Right ventricle myocardium inferior (tissue), 1 donor: Measurements from ENCODE around the gene ETFDH. TPM values are rescaled to one million over a fixed set of nuclear protein-coding genes. Genes with fewer than 3 reads are reported as not detected.
"Not testable (repeated sequence)": the region's sequence is repeated elsewhere in the genome, so short reads cannot be mapped to it uniquely, and the experiment has no call there.

ENCODE experiments used
- ATAC-seq: fragments of 200-7000 bp; cut with Tn5 transposase; one replicate; pipeline ENCODE4 v1.9.1; 2020; ENCODE audit warnings: mild to moderate bottlenecking, moderate library complexity
- DNase-seq: peaks from one replicate; pipeline ENCODE4 v3.0.0; 2021; ENCODE audit errors: missing footprints
- intact Hi-C: fragments of 100-400 bp; cut with DNase I; formaldehyde crosslinking; loops from one replicate; pipeline ENCODE4 v1.11.0; 2022
- total RNA-seq: library from RNA; stranded (reverse); fragmentation: NEBNext Ultra II Directional; extraction: Animal tissue kit (Norgen Biotek cat#: 25700); gene quantifications from one replicate; pipeline ENCODE4 v1.2.1, GENCODE V29; 2021
- donor health status: DM: no; HTN: yes; CAD: no; lungs with severe emphysema.

Gene ETFDH
- total RNA-seq, 1 donor from 2014 or later = 383 TPM

DNA sequence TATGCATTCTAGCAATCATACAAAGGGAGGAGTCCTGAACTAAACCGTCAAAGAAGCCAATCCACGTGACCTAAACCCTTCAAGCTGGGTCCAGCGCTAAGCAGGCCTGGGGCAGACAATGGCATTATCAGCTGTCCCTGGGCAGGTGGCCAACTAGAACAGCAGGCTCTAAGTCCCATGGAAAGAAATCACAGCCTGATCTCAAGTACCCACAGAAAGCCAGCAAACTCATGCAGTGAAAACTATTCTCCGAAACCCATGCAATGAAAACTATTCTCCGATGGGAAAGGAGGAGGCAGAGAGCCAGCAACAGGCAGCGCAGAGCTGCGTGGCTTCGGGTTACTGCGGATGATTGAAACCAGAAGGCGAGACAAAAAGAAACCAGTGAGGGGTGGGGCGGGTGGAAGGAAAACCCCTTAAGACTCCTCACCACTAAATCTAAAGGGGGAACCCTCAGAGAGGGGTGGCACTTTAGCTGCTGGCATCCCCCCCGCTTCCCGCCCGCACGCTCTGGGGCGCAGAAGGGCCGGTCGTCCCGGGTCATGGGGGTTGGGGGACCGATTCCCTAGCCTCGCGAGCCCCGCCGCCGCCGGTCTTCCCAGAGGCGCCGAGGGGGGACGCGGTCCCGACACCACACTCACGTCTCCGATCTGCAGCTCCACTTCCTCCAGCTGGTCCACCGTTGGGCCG lies 976 bp upstream of the ETFDH start:
- intact Hi-C loops = loop anchor here (5.0 kb wide), 1 partner anchor 96 kb away; the partner anchor contains the start of gene FNIP2
- DNase-seq = peak; percentile 75
- ATAC-seq = peak; percentile 38

DNA sequence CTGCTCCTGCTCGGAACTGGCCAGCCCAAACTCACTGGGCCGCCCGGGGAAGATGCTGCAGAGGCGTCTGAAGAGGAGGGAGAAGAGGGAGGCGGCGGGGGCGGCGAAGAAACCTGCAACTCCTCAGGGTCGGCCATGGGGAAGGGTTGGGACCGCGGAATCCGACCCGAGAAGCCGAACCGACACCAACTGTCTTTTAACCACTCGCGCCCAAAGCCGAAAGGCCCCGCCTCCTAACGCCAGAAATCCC lies 506 bp upstream of the ETFDH start, which contains the start of gene C4orf46:
Gene C4orf46 (minus strand): TSS at position 223 of the 250 bp plus-strand sequence. CDS start 86 bp downstream, at position 137.
- intact Hi-C loops = loop anchor here (5.0 kb wide), 1 partner anchor 96 kb away; the partner anchor contains the start of gene FNIP2
- no peak for ATAC-seq
- DNase-seq = no peak

DNA sequence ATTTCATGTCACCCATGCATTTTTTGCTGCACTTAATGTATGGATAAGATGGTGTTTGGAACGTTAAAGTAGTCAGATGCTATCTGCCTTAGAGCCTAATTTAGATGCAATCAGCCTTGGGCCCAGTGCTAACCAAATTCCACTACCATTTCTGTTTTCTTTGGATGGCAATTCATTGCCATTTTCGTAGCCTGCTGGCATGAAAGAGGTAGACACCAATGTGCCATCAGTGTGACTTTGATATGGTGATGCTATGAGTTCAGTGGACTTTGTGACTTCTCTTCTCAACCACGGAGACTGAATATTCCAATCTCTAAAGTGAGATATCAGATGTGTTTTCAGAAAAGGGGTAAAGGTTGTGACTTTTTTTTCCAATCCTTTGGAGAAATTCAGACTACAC lies 1.5 kb downstream of the ETFDH start:
- no peak for DNase-seq
- intact Hi-C loops = loop anchor here (2.0 to 5.0 kb wide), 2 partner anchors 49 to 94 kb away; partner anchors contain the start of gene FNIP2
- ATAC-seq = no peak

DNA sequence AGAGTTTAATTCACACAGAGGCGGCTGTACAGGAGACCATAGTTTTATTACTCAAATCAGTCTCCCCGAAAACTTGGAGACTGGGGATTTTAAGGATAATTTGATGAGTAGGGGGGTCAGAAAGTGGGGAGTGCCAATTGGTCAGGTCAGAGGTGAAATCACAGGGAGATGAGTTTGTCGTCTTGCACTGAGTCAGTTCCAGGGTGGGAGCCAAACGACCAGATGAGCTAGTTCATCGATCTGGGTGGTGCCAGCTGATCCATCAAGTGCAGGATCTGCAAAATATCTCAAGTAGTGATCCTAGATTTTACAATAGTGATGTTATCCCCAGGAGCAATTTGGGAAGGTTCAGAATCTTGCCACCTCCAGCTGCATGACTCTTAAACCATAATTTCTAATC lies 4.0 kb downstream of the ETFDH start:
- ATAC-seq = no peak
- intact Hi-C loops = loop anchor here (5.0 kb wide), 1 partner anchor 46 kb away; the partner anchor contains the start of gene PPID
- DNase-seq = no peak

DNA sequence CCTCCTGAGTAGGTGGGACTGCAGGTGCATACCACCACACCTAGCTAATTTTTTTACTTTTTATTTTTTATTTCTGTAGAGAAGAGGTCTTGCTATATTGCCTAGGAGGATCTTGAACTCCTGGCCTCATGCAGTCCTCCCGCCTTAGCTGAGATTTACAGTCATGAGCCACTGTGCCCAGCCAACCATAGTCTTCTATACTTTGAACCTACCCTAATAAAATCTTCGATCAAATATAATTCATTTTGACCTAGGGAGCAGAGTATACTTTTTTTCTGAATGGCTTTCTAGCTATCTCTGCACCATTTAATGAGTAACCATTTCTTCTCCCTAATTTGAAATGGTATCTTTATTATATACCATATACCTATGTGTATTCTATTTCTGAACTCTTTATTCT lies 6.7 kb downstream of the ETFDH start:
- ATAC-seq = no peak
- DNase-seq = no peak
- intact Hi-C loops = loop anchor here (5.0 kb wide), 1 partner anchor 44 kb away; the partner anchor contains the start of gene PPID

DNA sequence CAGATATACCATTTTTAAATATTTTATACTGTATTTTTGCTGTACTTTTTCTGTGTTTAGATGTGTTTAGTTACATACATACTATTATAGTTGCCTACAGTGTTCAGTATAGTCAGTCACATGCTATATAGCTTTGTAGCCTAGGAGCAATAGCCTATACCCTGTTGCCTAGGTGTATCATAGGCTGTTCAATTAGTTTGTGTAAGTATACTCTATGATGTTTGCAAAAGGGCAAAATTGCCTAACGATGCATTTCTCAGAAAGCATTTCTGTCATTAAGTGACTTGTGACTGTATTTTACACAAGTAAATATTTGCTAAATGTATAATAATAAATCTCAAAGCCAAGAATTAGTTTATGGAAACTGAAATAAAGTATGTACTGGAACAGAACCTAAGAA lies 9.5 kb downstream of the ETFDH start:
- DNase-seq = no peak
- ATAC-seq = no peak
- intact Hi-C loops = no loop called here

DNA sequence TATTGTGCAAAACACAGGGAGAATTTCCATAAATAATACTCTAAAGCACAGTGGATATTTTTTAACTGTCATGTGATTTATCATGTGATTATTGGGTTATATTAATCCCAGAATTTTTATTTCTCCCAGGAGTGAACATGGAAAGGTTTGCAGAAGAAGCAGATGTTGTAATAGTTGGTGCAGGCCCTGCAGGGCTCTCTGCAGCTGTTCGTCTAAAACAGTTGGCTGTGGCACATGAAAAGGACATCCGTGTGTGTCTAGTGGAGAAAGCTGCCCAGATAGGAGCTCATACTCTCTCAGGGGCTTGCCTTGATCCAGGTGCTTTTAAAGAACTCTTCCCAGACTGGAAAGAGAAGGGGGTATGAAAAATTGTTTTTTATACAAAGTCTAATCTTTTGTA lies 10.0 kb downstream of the ETFDH start:
- intact Hi-C loops = no loop called here
- no peak for DNase-seq
- ATAC-seq = no peak

DNA sequence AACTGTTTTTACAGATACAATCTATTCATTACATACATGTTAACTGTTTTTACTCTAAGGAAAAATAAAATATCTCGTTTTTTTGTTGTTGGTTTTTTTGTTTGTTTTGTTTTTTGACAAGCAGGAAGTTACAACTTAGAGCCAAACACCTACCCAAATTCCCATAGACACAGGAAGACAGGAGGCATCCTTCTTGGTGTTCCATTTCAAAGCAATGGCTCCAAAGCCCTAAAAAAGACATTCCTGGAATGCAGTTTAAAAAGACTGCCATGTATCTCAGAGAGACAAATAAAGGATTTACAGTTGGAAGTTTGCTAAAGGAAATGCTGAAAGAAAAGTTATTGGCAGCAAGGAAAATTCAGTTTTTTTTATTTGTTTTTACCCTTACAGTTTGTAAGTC lies 16.7 kb downstream of the ETFDH start:
- DNase-seq (no peak), ATAC-seq (no peak)
- intact Hi-C loops = no loop called here

DNA sequence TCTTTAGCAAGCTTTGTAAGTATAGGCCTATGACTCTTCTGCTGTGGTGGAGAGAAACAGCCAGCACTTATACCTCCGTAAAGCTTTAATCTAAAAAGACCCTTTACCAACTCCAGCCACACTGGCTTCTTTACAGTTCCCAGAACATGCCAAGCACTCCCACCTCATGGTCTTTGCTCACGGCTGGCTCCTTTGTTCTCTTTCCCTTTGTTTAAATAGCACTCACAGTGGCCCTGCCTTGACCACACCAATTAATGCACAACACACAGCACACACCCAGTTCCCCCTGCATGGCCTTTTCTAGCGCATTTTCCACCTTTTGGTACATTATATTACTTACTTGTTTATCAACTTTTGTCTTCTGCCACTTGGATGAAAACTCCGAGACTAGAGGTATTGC lies 32.2 kb downstream of the ETFDH start:
- ATAC-seq = no peak
- intact Hi-C loops = no loop called here
- DNase-seq = no peak

DNA sequence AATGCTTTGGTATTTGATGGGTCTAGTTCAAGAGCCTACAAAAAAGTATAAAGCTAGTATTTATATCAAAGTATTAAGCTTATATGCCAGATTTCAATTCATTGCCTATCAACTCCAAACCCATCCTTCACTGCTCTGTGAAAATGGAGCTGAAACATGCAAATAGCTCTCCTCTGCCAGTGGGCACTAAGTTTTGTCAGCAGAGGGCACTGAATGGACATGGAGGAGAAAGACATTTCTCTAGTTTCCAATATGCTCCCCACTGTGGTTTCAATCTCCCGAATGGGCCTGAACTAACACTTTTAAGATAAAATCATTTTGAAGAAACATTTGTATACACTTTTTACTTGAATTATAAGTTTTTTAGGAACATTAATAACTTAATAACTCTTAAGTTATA lies 38.7 kb downstream of the ETFDH start:
- intact Hi-C loops = no loop called here
- no peak for DNase-seq

DNA sequence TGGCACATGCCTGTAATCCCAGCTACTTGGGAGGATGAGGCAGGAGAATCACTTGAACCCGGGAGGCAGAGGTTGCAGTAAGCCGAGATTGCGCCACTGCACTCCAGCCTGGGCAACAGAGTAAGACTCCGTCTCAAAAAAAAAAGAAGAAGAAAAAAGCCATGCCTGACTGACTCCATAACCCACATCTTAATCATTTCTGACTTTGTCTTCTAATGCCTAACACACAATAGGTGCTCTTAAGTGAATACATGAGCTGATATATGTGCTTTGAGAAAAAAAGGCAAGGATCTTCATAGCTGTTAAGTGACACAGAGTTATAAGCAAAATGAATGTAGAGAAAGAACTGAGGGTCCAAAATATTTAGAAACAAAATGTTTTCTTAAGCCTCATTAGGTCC lies 40.5 kb downstream of the ETFDH start:
- ATAC-seq, DNase-seq, intact Hi-C loops: not testable (repeated sequence)

More for the DNA sequence above, 38.7 kb downstream of the ETFDH start:
- no peak for ATAC-seq

DNA sequence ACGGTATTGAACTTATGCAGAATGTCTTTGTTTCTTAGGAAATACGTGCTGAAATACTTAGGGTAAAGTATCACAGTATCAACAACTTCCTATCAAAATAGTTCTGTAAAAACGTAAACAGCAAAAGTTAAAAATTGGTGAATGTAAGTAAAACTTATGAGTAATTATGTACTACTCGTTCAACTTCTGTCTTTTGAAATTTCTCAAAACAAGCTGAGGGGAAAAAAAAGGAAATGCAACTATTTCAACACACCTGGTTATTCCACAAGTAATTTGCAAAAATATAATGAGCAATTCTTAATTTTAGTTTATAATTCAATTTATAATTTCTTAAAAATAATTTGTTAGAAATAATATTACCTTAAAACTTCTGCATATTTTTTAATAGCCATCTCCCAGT lies 42.8 kb downstream of the ETFDH start:
- DNase-seq = no peak
- intact Hi-C loops = no loop called here
- ATAC-seq = no peak

DNA sequence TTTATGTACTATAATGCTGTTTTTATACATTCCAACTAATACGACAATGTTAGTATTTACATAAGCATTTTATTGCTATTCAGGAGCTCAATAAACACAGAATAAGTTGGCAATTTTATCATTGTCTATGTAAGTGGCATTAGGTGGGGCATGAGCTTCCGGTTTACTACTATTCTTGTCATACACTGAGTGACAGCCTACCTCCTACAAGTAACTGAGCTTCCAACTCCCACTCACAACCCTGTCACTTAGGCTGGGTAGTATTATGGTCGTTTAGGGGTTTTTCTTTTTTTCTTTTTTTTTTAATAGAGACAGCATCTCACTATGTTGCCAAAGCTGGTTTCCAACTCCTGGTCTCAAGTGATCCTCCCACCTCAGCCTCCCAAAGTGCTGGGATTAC lies 43.7 kb downstream of the ETFDH start:
- DNase-seq (no peak), ATAC-seq (no peak)
- intact Hi-C loops = no loop called here

DNA sequence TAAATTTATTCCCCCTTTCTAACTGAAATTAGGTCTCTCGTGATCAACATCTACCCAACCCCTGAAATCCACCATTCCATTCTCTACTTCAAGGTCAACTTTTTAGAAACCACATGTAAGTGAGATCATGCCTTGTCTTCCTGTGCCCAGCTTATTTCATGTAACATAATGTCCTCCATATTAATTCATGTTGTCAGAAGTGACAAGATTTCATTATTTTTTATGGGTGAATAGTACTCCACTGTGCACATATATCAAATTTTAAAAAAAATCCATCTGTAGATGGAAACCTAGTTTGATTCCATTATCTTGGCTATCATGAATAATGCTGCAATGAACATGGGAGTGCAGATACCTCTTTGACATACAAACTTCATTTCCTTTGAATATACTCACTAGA lies 49.6 kb downstream of the ETFDH start:
- ATAC-seq (no peak), DNase-seq (no peak)
- intact Hi-C loops = loop anchor here (5.0 kb wide), 1 partner anchor 44 kb away; no protein-coding TSS in a partner anchor

DNA sequence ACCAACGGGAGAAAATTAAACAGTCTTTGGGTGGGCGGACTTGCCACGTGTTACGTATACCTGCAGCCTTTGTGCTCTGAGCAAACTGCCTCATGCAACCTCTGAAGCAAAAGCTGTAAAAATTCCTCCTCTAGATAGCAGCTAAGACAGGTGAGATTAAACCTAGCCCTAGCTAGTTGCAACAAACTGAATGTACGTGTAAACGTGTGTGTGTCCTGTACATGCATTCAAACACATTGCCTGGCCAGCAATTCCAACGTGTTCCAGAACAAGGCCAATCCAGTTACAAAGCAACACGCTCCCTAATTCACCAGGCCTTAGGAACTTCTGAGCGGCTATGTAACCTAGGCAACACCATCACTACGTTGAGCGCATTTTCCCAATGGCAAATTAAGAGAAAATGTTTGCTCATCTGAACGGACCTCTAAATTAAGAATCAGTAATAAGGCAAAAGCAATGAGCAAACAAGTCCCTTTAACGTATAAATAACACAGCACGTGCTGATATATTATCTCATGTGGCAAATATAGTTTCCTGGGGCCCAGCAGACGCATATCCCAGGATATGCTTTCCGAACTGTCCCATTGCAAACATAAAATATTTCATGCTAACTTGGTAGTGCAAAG lies 50.3 kb downstream of the ETFDH start:
- DNase-seq (no peak), ATAC-seq (no peak)
- intact Hi-C loops = loop anchor here (5.0 kb wide), 1 partner anchor 45 kb away; no protein-coding TSS in a partner anchor

DNA sequence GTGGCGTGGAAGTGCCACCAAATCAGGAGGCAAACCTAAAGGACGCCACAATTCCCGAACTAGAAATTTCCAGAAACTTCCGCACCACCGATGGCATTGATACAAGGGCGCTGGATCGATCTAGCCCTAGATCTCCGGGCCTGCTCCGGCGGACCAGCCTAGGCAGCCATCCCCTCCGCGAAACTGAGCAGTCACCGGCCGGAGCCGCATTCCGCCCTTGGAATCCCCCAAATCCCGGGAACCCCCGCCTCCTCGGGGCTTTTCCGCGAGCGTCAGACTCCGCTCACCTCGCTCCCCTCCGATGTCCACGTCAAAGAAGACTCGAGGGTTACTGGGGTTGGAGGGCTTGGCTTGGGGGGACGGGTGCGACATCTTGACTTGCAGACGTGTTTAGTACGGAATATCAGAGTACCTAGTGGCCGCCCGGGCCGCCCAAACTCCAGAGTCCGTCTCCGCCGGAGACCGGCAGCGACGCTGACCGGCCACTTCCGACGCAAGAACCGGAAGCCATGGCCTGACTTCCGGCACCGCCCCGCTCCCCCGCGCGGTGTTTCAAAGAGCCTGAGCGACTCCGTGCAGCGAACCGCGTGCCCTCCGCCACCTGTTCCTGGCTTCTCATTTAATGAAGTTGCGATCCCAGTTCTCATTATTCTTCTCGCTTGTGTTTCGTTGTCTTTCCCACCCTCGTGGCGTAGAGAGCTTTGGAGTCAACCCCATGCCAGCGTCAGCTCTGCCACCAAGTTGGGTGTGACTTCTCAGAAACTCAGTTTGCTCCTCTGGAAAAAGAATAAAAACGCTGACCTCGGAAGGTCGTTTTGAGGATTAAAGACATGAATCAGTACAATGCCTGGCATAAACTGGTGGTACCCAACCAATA lies 51.1 kb downstream of the ETFDH start, which contains the start of gene PPID:
Gene PPID (minus strand): TSS at position 480 of the 877 bp plus-strand sequence. CDS start 108 bp downstream, at position 372.
- intact Hi-C loops = loop anchor here (5.0 kb wide), 1 partner anchor 46 kb away; no protein-coding TSS in a partner anchor
- DNase-seq (peak; percentile 92), ATAC-seq (peak; percentile 96)

DNA sequence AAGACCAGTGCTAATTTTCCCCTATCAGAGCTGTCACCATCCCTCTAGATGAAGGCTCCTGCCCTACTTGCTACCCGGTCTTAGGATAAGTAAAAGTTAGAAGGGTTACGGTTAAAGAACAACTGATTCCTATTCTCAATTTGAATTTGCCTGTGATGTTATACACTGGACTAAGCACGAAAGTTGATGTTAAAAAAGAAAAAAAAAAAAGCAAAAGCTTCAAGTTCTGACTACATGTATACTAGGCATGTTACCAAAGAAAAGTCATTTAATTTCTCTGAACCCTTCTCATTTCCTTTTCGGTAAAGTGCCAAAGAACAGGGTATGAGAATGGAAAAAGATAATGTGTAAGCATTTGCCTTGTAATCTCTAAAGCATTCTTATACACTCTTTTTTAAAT lies 52.5 kb downstream of the ETFDH start:
- DNase-seq = no peak
- intact Hi-C loops = loop anchor here (5.0 kb wide), 2 partner anchors 43 to 47 kb away; partner anchors contain the start of gene FNIP2
- ATAC-seq = no peak

DNA sequence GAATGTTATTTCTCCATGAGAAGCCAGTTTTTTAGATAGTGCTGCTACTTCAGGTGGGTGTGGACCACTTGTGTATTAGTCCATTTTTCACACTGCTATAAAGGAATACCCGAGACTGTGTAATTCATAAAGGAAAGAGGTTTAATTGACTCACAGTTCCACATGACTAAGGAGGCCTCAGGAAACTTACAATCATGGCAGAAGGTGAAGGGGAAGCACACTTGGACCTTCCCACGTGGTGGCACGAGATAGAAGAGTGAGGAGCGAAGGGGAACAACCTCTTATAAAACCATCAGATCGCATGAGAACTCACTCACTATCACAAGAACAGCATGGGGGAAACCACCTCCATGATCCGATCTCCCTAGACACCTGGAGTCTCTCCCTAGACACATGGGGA lies 54.5 kb downstream of the ETFDH start:
- intact Hi-C loops = loop anchor here (5.0 kb wide), 1 partner anchor 41 kb away; the partner anchor contains the start of gene FNIP2
- DNase-seq = no peak
- ATAC-seq = no peak

DNA sequence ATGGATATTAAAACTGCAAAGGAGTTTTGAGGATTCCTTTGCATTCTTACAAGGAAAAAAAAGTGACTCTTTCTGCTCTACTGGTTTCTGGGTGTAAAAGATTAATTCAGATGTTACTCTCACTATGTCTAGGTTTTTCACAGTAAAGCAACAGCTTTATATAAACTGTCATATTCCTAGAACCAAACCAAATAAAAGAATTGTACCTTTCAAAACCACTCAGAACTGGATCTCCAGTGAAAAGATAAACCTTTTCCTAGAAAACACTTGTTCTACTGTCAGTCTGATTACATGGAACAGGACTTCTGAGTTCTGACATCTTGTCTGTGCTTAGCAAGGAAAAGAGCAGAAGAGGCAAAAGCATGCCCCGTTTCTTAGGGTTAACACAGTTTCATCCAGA lies 56.1 kb downstream of the ETFDH start:
- intact Hi-C loops = loop anchor here (5.0 kb wide), 1 partner anchor 39 kb away; the partner anchor contains the start of gene FNIP2
- no peak for DNase-seq
- no peak for ATAC-seq
